GM21528 (cell line): ENCODE data around the gene ATXN7L3.
A peak's percentile ranks its signal among the peaks of the same experiment; 100 is the strongest.

Experiments
- ATAC-seq: cut with Tn5 transposase; IDR thresholded peaks from one replicate; pipeline ENCODE4 v1.9.1; 2021; ENCODE audit warnings: mild to moderate bottlenecking, moderate library complexity; ENCODE audit not compliant: unreplicated experiment, low FRiP score

The ATXN7L3 gene

GRCh38 chr17:44219108-44219615 lies 19.5 kb upstream of the ATXN7L3 start:
- peak; percentile 35 for ATAC-seq

DNA sequence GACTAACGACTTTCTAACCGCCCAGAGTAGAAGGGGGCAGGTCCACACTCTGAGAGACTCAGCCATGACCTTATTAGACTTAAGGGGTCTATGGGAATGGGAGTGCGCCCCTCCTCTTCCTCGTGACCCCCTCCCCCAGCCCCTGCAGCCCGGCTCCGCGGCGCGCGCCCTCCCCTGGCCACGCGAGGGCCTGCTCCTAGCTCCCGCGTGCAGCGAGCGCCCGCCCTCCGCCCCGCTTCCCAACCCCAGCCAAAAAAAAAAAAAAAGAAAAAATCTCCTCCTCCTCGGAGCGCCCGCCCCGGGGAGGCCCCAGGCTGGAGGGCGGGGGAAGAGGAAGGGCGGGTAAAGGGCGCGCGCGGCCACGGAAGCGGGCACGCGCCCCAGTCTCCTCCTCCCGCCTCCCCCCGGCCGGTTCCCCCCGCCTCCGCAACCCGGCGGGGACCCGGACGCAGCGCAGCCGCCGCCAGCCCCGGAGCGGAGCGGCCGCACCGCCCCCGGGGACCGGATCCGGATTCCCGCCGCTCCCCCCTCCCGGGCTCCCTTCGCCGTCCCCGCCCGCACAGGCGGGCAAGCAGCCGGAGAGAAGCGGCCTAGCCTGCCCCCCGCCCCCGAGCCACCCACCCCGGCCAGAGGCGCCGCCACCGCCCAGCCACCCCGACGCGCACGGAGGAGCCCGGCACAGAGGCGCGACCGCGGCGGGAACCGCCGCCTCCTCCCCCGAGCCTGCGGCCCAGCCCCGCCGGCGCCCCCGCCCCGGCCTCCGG lies 18.8 kb upstream of the ATXN7L3 start:
- ATAC-seq, result peak; percentile 37

DNA sequence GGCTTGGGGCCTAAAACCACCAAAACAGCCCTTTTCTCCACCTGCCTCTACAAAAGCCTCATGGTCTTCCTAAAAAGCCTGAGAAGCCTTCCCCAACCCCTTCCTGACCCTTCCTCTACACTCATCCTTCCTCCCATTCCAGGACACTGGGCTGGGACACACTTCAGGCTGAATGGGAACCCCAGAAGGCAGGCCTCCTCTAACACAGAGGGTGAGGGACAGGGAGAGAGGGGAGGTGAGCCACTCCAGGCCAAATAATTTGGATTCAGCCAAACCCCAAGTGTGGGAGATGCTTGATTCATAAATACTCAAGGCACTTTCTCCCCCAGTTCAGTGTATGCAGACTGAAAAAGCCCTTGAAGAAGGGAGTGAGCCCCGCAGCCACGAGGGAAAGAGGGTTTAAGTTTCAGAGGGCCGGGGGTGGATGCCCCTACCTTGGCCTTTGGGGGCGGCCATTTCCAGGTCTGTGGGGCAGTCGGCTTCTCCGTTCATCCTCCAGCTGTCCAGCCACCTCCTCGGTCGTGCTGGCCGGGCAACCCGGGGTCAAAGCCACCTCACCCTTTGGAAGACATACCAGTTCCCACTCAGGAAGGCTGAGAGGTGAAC lies 18.2 kb upstream of the ATXN7L3 start:
- ATAC-seq, result no peak

DNA sequence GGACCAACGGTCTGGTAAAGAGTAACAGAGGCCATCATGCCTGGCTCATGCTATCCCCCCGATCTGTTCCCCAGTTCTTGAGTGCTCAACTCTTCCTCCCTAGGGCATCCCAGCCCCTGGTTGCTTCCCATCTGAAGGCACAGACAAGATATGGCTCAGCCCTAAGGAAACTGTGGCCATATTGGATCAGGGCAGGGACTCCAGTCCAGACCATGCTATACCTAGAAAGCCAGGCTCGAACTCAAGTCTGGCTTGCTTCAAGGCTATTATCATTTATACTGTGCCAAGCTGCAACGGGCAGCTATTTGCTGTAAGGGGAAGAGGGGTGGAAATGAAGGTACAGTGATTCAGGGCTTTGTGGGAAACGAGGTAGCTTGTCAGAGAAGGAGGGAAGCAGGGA lies 17.0 kb upstream of the ATXN7L3 start:
- ATAC-seq, result no peak

DNA sequence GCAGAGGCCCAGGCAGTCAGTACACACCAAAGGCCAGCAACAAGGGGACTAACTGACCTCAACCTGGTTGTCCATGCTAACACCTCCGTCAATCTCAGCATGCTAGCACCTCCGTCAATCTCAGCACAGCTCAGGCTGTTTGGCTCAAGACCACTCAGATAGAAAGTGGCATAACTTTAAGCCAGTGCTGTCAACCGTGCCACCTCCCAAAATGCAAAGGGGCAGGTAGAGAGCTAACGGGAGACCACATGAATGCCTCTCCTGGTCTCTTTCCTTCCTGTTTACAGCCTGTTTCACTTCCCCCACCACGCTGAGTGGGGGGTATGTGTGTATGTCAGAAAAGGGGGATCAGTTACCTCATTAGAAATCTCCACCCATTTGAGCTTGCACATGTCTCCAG lies 16.5 kb upstream of the ATXN7L3 start:
- ATAC-seq, result no peak

- ATAC-seq, result no peak
Observed at GRCh38 chr17:44214896-44215295, 15.2 kb upstream of the ATXN7L3 start.

DNA sequence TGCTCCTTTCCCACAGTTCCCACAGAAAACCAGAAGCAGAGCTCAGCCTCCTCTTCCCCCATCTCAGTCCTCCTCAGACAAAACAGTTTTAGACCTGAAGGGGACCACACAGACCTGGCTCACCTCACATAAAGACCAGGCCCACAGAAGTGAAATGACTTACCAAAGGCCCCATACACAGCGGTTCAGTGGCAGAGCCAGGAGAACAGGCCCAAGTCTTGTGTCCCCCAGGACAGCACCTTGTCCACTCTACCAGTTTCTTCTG lies 14.5 kb upstream of the ATXN7L3 start:
- ATAC-seq, result no peak

DNA sequence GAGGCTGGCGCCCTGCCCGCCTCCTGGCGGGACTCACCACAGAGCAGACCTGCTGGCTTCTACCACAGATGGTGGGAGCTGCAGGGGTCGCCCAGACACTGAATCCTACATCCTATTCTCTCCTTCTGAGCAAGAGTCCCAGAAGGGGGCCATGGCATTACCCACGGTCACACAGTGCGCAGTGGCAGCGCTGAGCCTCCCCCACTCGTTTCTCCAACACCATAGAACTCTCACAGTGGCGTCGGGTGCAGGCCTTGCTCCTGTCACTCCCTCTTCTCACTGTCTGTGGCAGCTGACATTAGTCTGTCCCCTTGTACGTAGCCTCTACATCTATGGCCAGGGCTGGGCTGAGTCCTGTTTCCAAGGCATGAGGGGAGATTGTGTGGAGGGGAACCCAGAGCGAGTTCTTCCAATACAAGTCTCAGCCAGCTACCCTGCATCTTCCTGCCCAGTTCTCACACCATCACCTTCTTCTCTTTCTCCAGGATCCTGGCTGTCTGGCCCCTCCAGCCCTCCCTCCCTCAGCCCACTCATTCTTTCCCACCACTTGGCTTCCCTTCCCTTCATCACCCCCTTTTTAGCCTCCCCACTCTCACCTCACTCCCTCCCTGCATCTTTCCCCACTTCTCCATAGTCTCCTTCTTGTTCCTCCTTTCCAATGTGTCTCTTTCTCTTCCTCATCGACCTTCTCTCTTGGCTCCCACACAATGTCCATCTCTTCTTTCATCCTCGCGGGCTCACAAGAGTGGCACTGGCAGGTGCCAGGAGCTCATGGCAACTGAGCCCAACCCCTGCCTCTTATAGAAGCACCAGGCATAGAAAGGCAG lies 13.9 kb upstream of the ATXN7L3 start:
- ATAC-seq, result no peak

DNA sequence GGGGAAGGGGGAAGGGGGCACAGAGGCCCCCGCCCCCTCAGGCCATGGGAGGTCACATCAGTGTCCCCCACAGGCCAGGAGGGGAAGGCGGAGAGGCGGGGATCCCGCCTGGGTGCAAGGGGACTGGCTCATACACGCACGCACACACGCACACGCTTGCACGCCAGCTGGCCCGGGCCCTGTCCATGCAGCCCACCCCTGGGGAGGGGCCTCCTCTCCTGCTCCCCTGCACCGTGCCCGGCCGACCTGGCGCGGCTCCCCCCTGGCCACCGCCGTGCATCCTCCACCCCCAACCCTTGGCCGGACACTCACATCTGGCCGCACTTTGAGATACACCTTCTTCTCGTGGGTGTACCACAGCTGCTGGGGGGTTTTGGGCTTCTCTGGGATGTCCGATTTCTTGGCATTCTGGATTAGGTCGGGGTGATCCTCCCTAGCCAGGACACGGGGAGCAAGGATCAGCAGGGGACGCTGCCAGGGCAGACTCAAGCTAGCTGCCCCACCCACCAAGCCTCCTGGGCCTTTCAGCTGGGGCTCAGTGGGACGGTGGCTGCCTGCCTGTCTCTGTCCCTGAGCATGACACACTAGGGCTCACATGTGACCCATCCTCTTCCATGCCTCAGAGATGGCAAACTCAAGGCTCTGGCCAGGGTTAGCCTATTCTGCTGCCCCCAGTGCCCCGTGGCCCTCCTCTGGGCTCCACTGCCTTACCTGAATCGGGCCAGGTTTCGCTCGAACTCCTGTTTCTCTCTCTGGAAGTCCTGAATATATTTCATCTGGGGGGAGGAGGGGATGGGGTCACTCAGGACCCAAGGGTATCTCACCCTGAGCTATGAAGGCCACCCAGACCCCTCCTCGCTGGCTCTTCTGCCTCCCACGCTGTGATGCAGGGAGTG lies 13.1 kb upstream of the ATXN7L3 start:
- ATAC-seq, result no peak

DNA sequence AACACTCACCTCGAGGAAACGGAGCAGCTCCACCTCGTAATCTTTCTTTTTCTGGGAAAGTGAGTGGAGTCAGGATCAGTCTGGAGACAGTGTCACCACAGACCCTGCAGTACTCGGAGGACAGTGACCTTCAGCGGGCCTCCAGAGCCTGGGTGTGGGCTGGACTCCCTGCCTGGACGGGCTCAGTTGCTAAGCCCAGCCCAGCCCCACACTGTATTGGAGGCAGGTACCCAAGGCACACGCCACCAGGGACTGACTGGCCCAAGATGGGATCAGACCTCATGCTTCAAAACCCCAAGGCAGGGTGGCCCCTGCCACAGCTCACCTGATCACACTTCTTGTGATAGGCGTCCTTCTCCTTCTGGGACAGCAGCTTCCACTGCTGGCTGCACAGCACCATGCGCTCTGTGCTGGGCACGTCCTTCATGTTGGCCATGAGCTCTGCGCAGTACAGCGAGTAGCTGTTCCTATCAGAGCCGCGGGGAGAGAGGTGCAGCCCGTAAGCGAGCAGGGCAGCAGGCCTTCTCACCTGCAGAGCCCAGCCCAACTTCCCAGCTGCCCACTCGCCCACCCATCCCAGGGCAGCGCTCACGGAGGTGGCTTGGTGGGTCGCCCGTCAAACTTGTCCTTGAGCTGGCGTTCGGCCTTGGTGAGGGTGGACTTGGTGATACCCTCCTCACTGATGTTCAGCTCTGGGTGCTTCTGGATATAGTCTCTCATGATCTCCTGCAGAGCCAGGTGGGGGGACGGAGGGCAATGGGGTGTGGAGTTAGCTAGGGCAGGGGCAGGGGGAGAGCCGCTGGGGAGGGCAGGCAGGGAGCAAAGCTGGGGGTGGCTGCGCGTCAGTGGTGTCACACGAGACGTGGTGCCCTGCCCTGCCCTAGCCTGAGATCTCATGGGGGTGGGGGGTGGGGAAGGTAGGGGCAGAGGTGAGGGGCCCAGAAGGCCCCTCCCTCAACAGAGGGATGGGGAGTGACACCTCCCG lies 11.9 kb upstream of the ATXN7L3 start:
- ATAC-seq, result no peak

- peak; percentile 54 for ATAC-seq
Observed at GRCh38 chr17:44210342-44211192, 10.9 kb upstream of the ATXN7L3 start.

GRCh38 chr17:44209786-44210341 lies 10.2 kb upstream of the ATXN7L3 start:
- ATAC-seq, result no peak

DNA sequence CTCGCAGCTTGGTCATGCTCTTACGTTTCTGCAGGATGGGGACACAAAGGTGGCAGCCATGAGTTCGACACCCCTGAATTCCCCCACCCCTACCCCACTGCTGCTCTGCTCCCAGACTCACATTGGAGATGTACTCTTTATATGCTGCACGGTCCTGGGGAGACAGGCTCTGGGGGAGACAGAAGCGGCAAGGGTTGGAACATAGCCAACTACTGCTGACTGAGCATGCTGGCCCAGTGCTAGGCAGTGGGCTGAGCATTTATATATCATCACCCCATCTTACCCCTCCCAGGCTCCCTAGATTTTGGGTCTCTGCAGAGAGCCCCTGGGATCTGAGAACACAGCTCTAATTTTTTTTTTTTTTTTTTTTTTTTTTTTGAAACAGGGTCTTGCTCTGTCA lies 8.1 kb upstream of the ATXN7L3 start:
- ATAC-seq, result no peak

DNA sequence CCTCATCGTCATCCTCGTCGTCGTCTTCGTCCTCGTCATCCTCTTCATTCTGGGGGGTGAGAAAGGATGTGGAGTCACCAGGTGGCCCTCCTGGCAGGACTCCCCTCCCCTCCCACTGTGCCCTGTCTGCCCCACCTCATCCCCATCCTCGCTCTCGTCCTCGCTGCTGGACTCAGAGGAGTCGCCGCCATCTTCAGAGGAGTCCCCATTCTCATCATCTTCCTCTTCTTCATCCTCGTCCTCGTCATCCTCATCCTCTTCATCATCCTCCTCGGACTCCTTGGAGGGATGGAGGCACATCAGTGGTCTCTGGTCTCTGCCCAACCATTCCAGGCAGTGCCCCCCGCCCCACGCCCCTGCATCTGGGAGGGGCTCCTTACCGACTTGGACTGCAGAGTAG lies 7.6 kb upstream of the ATXN7L3 start:
- no peak for ATAC-seq

DNA sequence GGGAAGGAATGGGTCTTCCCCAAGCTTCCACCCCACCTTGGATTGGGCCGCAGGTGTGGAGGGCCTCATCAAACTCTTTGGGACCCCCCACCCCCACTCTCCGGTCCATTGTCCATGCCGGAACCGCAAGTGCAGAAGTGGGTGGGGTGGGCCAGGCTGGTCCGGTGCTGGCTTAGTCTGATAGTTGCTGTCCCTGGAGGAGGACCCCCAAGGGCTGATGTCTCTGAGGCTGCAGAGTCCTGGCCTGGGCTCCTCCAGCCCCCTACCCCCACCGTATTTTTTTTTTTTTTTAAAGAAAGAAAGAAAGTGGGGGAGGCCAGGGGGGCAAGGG lies 7.1 kb upstream of the ATXN7L3 start:
- ATAC-seq, result no peak

GRCh38 chr17:44205962-44206824 lies 6.5 kb upstream of the ATXN7L3 start:
- no peak for ATAC-seq

DNA sequence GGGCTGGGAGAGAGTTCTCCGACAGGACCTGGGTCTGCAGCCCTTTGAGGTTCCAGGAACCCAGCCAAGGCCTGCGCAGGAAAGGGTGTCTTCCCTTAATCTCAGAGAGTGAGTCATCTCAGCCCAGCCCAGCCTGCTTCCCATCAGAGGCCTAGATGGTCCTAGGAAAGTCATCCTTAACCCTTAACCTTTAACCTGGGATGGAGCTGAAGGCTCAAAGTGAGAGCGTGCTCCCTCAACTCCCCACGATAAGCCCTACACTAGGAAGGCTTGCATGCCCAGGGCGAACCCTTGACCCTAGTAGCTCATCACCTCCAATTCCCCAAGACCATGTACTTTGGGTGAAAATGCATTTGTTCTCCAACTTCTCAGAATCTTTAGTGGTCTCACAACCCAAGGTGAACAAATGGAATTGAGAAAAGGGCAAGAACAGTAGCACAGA lies 4.8 kb upstream of the ATXN7L3 start:
- no peak for ATAC-seq
